GM19452 (cell line): ENCODE results near the gene SLC5A4.

Experiments used
- ATAC-seq: cut with Tn5 transposase; IDR thresholded peaks from one replicate; pipeline ENCODE4 v1.9.1; 2021; ENCODE audit not compliant: unreplicated experiment

Gene SLC5A4

GRCh38 chr22:32233091-32233490, 22.1 kb downstream of the SLC5A4 start:
- no peak for ATAC-seq

DNA sequence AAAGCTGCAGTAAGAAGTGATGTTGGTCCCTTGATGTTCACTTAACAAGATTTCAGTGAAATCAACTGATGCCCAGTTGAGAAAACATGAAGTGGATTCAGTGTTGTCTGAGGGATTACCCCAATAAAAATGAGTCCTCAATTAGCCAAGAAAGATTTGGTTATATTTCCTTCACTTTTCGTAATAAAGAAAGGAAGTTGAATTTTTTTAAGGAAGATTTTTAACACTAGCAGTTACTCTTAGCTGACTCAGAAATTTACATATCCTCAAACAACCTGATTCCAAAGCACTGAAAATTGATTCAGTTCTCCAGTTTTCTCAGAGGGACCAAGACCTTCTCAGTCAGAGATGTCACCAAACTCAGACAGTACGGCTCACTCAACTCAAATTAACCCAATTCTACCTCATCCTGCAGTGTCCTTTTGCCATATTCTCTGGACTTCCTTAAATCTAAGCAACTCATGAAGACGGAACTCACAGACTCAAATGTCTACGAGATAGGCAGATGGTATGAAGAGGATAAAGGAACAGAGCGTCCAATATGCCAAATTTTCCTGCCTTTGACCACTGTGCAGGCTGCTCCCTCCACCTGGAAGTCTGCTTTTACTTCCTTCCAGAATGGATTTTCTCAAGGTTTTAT, 22.8 kb downstream of the SLC5A4 start:
- no peak for ATAC-seq

DNA sequence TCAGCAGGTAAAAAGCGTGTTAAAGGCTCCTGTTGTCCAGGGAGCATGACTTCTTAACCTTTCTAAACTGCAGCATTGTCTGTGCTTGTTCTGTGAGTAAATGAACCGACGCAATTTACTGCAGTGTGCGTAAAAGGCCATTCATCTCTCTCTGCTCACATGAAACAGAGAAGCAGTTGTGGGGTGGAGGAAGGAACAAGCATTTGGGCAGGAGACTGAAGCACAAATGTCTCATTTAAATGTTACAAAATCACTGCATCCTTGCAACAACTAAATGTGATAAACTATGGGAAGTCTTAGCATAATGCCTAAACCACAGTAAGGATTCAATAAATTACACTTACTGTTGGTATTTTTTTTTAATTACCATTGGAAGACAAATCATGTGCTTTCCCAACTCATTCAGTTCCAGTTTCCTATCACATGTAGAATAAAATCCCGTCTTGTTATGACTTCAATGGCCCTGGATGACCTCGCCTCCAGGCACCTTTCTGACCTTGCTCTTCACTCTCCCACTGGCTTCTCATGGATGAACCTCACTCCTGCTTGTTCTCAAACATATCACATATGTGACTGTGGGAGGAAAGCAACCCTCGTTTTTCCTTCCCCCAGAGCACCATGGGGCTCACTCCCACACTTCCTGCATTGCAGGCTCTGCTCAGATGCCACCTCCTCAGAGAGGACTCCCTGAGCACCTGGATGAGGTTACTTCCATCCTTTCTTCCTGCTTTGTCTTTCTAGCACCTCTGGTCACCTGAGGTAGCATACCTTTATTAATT, 28.6 kb downstream of the SLC5A4 start:
- no peak for ATAC-seq

- no peak for ATAC-seq
Observed at GRCh38 chr22:32222991-32223390, 32.2 kb downstream of the SLC5A4 start.

DNA sequence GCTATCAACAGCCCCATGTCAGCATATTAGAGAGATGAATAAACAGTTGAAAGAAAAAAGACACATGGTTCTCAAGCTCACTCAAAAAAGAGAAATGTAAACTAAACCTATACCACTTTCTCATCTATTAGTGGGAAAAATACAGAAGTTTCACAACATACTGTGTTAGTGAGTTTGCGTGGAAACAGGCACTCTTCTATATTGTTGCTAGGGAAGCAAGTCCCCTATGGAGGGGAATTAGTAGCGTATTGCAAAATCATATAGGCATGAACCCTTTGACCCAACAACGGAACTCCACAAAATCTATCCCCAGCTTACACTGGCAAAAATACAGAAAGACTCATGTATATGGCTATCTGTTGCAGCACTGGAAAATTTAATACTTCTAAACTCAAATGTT, 36.1 kb downstream of the SLC5A4 start:
- ATAC-seq: no peak

GRCh38 chr22:32218470-32218869, 36.7 kb downstream of the SLC5A4 start:
- ATAC-seq: no peak

DNA sequence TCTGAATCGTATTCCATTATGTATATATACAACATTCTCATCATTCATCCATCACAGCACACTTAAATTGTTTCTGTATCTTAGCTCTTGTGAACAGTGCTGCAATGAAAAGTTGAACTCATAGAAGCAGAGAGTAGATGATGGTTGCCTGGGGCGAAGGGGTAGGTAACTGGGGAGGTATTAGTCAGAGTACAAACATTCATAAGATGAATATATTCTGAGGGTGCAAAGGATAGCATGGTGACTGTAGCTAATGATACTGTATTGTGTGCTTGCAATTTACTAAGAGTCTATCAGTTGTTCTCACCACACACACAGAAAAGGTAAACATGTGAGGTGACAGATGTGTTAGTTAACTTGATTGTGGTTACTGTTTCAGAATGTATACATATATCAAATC, 37.7 kb downstream of the SLC5A4 start:
- ATAC-seq: no peak

DNA sequence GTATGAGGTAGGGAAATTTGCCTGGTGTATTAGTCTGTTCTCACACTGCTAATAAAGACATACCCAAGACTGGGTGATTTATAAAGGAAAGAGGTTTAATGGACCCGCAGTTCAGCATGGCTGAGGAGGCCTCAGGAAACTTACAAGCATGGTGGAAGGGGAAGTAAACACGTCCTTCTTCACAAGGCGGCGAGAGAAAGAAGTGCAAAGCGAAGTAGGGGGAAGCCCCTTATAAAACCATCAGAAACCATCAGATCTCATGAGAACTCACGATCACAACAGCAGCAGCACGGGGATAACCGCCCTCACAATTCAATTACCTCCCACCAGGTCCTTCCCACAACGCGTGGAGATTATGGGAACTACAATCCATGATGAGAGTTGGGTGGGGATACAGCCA, 38.2 kb downstream of the SLC5A4 start:
- no peak for ATAC-seq

- ATAC-seq: no peak
Observed at GRCh38 chr22:32211011-32211410, 44.1 kb downstream of the SLC5A4 start.

DNA sequence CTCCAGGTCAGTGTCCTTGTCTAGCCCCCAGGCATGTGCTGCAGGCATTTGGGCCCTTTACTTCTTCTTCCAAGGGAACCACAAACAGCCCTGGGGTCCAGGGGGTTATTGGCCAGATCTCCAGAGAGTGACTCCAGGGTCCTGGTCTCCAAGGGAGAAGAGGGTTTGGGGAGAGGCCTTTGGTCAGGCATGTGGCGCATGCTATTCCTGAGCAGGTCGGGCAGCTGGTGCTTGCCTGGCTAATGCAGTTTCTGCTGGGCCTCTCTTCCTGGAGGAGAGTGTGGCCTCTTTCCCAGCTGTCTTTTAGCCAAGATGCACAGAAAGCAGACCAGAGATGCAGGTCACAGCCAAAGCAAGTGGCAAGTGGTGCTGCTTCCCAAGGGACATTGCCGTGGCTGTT, 46.5 kb downstream of the SLC5A4 start:
- no peak for ATAC-seq

- no peak for ATAC-seq
Observed at GRCh38 chr22:32207971-32208480, 47.1 kb downstream of the SLC5A4 start.

DNA sequence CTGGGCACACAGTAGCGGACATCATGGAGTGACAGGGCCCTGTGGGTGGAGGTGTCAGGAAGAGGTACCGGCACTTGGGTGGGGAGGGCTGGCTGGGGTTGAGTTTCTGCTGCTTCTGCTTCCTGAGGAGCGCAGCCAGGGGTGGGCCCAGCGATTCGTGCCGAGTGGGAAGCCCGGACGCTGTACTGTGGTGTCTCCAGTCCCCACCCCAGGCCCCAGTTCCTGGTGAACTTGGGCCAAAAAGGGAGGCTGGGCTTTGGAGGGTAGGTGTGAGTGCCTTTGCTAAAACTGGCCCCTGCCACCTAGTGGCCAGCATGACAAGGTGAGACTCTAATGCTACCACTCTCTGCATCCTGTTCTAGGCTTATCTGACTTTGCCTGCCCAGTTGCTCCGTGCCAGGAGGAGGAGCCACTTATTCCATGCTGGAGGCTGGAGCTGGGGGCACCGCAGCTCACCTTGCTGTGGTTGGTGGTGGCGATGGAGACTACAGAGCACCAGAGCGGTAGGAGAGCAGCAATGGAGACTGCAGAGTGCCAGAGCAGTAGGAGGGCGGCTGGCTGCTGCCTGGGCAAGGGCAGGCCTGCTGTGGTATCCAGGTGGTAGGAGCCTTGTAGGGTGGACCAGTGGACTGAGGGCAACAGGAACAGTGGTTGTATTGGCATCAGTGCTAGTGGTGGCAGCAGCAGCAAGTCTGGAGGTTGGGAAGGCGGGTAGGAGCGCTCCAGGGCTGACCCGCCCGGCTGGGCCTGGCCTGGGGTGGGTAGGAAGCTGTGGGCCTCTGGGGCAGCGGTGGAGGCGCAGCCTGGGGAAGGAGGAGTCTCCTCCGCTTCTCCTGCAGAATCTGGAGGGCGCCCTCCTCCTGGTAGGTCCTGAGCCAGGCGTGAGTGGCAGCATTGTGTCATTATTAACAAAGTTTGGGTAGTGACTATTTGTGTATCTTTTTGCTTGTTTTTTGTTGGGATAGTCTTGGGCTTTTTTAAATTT, 48.1 kb downstream of the SLC5A4 start:
- ATAC-seq: no peak

- no peak for ATAC-seq
Observed at GRCh38 chr22:32205974-32206773, 49.0 kb downstream of the SLC5A4 start.

GRCh38 chr22:32204856-32205722, 50.1 kb downstream of the SLC5A4 start, which contains the start of gene RFPL2:
TSS of gene RFPL2 (minus strand) at chr22:32205073. CDS start at chr22:32202451, 2,622 bp downstream.
- no peak for ATAC-seq

DNA sequence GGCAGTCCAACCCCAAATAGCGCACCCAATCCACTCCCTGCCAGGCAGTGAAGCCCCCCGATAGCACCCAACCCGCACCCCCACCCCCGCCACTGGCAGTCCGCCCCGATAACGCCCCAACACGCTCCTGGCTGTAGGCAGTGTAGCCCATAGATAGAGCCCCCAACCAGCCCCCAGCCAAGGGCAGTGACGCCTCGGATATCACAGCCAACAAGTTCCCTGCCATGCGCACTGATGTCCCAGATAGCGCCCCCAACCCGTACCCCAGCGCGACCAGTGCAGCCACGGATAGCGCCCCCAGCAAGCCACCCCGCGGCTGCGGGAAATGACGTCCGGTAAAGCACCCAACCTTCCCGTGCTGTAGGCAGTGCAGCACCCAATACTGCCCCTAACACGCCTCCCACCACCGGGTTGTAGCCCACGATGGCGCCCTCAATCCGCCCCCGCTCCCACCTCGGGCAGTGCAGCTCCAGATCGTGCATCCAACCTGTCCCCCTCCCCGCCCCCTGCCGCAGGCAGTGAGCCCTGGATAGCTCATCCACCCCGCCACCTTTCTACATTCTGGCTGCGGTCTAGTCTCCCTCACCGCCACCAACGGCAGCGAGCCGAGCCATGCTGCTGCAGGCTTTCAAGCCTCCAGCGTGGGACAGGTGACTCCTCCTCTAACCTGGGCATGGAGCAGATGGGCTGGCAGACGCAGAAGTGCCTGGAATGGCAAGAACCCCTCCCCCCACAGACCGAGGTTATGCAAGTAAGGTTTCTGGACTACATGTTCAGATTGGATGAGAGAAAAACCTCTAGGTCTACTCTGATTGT, 50.9 kb downstream of the SLC5A4 start:
- ATAC-seq: no peak

DNA sequence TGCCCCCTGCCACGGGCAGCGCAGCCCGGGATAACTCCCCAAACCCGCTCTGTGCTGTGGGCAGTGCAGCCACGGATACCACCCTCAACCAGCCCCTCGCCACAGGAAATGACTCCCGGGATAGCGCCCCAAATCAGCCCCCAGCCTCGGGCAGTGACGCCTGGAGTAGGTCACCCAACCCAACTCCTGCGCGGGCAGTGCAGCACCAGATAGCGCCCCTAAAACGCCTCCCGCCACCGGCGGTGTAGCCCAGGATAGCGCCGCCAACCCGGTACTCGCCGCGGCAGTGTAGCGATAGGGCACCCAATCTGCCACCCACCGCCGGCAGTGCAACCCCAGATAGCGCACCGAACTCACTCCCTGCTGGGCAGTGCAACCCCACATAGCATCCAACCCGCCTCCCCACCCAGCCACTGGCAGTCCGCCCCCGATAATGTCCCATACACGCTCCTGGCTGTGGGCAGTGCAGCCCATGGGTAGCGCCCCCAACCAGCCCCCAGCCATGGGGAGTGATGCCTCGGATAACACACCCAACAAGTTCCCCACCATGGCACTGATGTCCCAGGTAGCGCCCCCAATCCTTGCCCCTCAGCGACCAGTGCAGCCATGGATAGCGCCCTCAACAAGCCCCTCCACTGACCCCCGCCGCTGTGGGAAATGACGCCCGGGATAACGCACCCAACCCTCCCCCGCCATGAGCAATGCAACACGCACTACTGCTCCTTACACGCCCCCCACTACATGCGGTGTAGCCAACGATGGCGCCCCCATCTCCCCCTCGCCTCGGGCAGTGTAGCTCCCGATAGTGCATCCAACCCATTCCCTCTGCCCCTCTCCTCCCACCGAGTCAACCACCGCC, 51.7 kb downstream of the SLC5A4 start:
- no peak for ATAC-seq

DNA sequence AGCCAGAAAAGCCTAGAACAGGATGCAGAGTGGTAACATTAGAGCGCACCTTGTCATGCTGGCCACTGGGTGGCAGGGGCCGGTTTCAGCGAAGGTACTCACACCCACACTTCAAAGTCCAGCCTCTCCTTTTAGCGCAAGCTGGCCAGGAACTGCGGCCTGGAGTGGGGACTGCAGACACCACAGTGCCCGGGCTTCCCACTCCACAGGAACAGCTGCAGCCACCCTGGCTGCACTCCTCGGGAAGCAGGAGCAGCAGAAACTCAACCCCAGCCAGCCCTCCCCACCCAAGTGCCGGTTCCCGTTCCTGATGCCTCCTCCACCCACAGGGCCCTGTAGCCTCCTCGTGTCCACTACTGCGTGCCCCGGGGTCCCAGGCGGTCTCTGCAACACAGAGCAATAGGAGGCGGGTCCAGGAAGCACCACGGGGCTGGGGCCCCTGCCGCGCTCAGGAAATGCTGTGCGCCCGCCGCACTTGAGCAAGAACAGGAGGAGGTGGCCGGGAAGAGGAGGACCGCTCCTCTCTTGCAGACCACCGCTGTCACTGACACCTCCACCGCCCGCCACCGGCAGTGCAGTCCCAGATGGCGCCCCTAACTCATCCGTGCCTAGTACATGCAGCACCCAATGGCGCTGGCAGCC, 52.5 kb downstream of the SLC5A4 start:
- ATAC-seq: no peak
